Measurements from ENCODE around the gene PDX1. TPM values are rescaled to one million over a fixed set of nuclear protein-coding genes. Genes with fewer than 3 reads are reported as not detected.
A peak's percentile ranks its signal among the peaks of the same experiment; 100 is the strongest.

Gene PDX1
- total and polyA plus RNA-seq, 9 of the 15 experiments (the other 6 are each of a cell fraction or from before 2014, with no cell fraction given): not detected

DNA sequence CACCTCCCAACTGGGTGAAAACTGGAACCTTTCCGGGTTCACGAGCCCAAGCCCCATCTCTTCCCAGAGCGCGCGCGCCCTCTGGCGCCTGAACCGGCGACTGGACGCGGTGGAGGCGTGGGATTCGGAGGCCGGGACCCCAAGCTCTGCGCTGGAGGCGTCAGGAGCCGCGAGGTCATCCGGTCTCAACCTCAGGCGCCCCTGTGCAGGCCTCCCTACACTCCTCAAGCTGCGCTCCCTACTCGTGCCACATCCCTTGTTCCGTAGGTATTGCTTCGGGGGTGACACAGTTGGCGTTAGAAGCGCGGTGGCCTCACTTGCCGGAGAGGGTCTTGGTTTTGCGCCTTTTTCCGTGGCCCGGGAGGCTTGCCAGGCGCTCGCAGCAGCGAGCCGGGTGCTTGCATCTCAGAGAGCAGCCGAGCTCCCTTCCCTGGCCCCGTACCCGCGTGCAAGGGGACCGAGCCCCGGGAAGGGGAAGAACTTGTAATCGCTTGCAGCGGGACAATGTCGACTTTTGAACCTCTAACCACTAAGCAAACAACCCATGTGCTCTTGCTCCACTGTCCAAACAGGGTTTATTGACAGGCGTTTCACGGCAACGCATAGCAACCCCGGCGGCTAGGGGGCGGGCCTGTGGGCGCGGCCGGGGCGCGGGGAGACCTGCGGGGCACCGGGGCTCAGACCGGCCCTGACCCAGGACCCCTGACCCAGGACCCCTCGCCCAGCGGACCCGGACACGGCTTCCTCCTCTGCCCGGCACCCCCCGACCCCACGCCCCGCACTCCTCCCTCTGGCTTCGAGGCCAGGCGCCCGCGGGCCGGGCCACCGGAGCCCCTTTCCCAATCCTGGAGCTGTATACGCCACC is 40.8 kb downstream of the PDX1 start (continued):
- peak in 1 of 2 experiments; percentile 47; a peak in 2 of 4 replicates for TF ChIP-seq RAD21 (CRISPR knock-in tag; conservative IDR thresholded peaks at IDR 0.05 in 1 of 2, IDR thresholded peaks at IDR 0.05 in 1 of 2)
- no peak for TF ChIP-seq SP2 (IDR thresholded peaks at IDR 0.05; ENCODE audit: extremely low read depth, low read depth, low read length, poor library complexity, severe bottlenecking)
- peak; percentile 60 to 95 for TF ChIP-seq FOXA3 (CRISPR knock-in tag; conservative IDR thresholded peaks at IDR 0.05 in 1 of 2, IDR thresholded peaks at IDR 0.05 in 1 of 2)
- TF ChIP-seq BRF1 (IDR thresholded peaks at IDR 0.05; ENCODE audit: borderline replicate concordance, extremely low read depth, insufficient read length): no peak
- no peak for TF ChIP-seq HMGN3 (IDR thresholded peaks at IDR 0.05; ENCODE audit: borderline replicate concordance, extremely low read depth, insufficient read length, low read depth, low read length)
- no peak for TF ChIP-seq BHLHE40 (IDR thresholded peaks at IDR 0.05; ENCODE audit: low read length)
- no peak for TF ChIP-seq NBN (IDR thresholded peaks at IDR 0.05; ENCODE audit: low read depth)
- TF ChIP-seq, protein P1, sequence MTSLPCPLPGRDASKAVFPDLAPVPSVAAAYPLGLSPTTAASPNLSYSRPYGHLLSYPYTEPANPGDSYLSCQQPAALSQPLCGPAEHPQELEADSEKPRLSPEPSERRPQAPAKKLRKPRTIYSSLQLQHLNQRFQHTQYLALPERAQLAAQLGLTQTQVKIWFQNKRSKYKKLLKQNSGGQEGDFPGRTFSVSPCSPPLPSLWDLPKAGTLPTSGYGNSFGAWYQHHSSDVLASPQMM (CRISPR knock-in tag; IDR thresholded peaks at IDR 0.05): no peak
- TF ChIP-seq TGIF2 (CRISPR knock-in tag; IDR thresholded peaks at IDR 0.05): no peak
- TF ChIP-seq, protein P2, sequence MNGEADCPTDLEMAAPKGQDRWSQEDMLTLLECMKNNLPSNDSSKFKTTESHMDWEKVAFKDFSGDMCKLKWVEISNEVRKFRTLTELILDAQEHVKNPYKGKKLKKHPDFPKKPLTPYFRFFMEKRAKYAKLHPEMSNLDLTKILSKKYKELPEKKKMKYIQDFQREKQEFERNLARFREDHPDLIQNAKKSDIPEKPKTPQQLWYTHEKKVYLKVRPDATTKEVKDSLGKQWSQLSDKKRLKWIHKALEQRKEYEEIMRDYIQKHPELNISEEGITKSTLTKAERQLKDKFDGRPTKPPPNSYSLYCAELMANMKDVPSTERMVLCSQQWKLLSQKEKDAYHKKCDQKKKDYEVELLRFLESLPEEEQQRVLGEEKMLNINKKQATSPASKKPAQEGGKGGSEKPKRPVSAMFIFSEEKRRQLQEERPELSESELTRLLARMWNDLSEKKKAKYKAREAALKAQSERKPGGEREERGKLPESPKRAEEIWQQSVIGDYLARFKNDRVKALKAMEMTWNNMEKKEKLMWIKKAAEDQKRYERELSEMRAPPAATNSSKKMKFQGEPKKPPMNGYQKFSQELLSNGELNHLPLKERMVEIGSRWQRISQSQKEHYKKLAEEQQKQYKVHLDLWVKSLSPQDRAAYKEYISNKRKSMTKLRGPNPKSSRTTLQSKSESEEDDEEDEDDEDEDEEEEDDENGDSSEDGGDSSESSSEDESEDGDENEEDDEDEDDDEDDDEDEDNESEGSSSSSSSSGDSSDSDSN (IDR thresholded peaks at IDR 0.05; ENCODE audit: borderline replicate concordance in 1 of 2, low read depth in 2 of 2, low read length in 2 of 2): no peak
- no peak for TF ChIP-seq NCOA6 (IDR thresholded peaks at IDR 0.05)
- TF ChIP-seq HOXB6 (CRISPR knock-in tag; IDR thresholded peaks at IDR 0.05; ENCODE audit: borderline replicate concordance): no peak
- TF ChIP-seq ZNF77 (CRISPR knock-in tag; IDR thresholded peaks at IDR 0.05): no peak
- TF ChIP-seq, protein P3, sequence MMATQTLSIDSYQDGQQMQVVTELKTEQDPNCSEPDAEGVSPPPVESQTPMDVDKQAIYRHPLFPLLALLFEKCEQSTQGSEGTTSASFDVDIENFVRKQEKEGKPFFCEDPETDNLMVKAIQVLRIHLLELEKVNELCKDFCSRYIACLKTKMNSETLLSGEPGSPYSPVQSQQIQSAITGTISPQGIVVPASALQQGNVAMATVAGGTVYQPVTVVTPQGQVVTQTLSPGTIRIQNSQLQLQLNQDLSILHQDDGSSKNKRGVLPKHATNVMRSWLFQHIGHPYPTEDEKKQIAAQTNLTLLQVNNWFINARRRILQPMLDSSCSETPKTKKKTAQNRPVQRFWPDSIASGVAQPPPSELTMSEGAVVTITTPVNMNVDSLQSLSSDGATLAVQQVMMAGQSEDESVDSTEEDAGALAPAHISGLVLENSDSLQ (IDR thresholded peaks at IDR 0.05): peak; percentile 76
- TF ChIP-seq, protein P4, sequence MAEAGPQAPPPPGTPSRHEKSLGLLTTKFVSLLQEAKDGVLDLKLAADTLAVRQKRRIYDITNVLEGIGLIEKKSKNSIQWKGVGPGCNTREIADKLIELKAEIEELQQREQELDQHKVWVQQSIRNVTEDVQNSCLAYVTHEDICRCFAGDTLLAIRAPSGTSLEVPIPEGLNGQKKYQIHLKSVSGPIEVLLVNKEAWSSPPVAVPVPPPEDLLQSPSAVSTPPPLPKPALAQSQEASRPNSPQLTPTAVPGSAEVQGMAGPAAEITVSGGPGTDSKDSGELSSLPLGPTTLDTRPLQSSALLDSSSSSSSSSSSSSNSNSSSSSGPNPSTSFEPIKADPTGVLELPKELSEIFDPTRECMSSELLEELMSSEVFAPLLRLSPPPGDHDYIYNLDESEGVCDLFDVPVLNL (CRISPR knock-in tag; IDR thresholded peaks at IDR 0.05; ENCODE audit: low read depth): no peak
- TF ChIP-seq, protein P5, sequence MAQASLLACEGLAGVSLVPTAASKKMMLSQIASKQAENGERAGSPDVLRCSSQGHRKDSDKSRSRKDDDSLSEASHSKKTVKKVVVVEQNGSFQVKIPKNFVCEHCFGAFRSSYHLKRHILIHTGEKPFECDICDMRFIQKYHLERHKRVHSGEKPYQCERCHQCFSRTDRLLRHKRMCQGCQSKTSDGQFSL (CRISPR knock-in tag; IDR thresholded peaks at IDR 0.05): no peak
- TF ChIP-seq, protein P5 (tag; IDR thresholded peaks at IDR 0.05): no peak
- TF ChIP-seq TCF7L2 (IDR thresholded peaks at IDR 0.05; ENCODE audit: low read depth, low read length): no peak
- TF ChIP-seq SNIP1 (IDR thresholded peaks at IDR 0.05; ENCODE audit: low read depth): no peak

Data from K562 (cell line).